ENCODE results near the gene MRM2.

DNA sequence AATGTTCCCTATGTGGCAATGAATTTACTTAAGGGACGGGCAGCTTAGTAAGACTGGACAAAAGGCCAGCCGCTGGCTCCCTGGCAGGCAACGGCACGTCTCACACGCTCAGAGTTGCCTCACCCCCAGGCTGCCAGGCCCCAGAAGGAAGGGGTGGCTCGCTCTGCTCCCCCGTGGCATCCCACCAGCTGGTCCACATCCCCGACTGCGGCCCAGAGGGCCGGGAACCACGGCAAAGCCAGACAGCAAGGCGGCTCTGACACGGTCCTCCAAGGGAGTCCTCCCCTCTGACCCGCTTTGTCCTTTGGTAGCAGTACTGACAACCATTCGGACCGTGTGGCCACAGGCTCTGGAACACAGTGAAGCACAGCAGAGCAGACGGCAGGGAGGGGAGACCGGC lies 34.1 kb upstream of the MRM2 start:
- TF ChIP-seq, protein P1, sequence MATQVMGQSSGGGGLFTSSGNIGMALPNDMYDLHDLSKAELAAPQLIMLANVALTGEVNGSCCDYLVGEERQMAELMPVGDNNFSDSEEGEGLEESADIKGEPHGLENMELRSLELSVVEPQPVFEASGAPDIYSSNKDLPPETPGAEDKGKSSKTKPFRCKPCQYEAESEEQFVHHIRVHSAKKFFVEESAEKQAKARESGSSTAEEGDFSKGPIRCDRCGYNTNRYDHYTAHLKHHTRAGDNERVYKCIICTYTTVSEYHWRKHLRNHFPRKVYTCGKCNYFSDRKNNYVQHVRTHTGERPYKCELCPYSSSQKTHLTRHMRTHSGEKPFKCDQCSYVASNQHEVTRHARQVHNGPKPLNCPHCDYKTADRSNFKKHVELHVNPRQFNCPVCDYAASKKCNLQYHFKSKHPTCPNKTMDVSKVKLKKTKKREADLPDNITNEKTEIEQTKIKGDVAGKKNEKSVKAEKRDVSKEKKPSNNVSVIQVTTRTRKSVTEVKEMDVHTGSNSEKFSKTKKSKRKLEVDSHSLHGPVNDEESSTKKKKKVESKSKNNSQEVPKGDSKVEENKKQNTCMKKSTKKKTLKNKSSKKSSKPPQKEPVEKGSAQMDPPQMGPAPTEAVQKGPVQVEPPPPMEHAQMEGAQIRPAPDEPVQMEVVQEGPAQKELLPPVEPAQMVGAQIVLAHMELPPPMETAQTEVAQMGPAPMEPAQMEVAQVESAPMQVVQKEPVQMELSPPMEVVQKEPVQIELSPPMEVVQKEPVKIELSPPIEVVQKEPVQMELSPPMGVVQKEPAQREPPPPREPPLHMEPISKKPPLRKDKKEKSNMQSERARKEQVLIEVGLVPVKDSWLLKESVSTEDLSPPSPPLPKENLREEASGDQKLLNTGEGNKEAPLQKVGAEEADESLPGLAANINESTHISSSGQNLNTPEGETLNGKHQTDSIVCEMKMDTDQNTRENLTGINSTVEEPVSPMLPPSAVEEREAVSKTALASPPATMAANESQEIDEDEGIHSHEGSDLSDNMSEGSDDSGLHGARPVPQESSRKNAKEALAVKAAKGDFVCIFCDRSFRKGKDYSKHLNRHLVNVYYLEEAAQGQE (IDR thresholded peaks at IDR 0.05; ENCODE audit: low read depth) = no peak
- TF ChIP-seq JUND (IDR thresholded peaks at IDR 0.05) = no peak
- TF ChIP-seq, protein P2, sequence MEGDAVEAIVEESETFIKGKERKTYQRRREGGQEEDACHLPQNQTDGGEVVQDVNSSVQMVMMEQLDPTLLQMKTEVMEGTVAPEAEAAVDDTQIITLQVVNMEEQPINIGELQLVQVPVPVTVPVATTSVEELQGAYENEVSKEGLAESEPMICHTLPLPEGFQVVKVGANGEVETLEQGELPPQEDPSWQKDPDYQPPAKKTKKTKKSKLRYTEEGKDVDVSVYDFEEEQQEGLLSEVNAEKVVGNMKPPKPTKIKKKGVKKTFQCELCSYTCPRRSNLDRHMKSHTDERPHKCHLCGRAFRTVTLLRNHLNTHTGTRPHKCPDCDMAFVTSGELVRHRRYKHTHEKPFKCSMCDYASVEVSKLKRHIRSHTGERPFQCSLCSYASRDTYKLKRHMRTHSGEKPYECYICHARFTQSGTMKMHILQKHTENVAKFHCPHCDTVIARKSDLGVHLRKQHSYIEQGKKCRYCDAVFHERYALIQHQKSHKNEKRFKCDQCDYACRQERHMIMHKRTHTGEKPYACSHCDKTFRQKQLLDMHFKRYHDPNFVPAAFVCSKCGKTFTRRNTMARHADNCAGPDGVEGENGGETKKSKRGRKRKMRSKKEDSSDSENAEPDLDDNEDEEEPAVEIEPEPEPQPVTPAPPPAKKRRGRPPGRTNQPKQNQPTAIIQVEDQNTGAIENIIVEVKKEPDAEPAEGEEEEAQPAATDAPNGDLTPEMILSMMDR (IDR thresholded peaks at IDR 0.05 in 2 of 3, conservative IDR thresholded peaks at IDR 0.05 in 1 of 3; ENCODE audit: borderline replicate concordance in 1 of 3, insufficient read depth in 1 of 3, low read depth in 2 of 3, low read length in 2 of 3) = no peak
- TF ChIP-seq, protein P3, sequence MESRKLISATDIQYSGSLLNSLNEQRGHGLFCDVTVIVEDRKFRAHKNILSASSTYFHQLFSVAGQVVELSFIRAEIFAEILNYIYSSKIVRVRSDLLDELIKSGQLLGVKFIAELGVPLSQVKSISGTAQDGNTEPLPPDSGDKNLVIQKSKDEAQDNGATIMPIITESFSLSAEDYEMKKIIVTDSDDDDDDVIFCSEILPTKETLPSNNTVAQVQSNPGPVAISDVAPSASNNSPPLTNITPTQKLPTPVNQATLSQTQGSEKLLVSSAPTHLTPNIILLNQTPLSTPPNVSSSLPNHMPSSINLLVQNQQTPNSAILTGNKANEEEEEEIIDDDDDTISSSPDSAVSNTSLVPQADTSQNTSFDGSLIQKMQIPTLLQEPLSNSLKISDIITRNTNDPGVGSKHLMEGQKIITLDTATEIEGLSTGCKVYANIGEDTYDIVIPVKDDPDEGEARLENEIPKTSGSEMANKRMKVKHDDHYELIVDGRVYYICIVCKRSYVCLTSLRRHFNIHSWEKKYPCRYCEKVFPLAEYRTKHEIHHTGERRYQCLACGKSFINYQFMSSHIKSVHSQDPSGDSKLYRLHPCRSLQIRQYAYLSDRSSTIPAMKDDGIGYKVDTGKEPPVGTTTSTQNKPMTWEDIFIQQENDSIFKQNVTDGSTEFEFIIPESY (IDR thresholded peaks at IDR 0.05; ENCODE audit: extremely low read depth, insufficient replicate concordance, low read length) = no peak

Data from HCT116 (cell line).